AG08396 (cell line): ENCODE measurements around the gene PMEL.
"Not testable (repeated sequence)": the region's sequence is repeated elsewhere in the genome, so short reads cannot be mapped to it uniquely, and the experiment has no call there.

Experiments
- DNase-seq: peaks from one replicate; pipeline ENCODE4 v3.0.0; 2012; ENCODE audit warnings: low spot score, mixed read lengths

The PMEL gene

DNA sequence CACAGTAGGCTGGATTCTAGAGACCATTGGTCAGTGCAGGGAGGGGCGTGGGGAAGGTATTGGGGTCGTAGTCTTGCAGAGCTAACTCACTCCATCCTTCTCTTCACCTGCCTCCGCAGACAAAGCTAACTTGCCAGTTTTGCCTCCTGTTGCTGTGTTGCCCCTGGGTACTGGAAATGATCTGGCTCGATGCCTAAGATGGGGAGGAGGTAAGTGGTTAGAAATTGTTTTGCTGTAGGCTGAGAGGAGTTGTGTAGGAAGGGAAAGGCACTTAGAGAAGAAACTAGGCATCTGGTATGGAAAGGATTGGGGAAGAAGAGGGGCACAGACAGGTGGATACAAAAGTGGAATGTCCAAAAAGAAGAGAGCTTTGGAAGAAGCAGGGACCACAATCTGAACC, 23.8 kb downstream of the PMEL start:
- DNase-seq: no peak

DNA sequence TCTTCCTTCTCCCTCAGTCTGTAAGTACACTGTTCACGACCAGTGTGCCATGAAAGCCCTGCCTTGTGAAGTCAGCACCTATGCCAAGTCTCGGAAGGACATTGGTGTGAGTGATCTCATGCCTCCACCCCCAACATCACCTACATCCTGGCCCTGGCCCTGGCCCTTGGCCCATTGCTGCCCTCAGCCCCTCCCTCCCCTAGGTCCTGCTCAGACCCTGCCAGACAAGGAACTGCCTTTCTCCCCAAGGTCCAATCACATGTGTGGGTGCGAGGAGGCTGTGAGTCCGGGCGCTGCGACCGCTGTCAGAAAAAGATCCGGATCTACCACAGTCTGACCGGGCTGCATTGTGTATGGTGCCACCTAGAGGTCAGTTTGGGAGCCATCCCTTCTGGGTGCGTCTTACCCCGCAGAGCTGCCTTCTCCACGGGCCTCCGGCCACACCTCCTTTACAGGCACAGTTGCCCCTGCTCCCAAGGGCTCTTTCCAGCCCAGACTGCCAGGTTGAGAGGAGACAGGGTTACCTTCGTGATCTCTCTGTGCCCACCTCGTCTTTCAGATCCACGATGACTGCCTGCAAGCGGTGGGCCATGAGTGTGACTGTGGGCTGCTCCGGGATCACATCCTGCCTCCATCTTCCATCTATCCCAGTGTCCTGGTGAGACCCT, 25.6 kb downstream of the PMEL start:
- peak; percentile 89 for DNase-seq

DNA sequence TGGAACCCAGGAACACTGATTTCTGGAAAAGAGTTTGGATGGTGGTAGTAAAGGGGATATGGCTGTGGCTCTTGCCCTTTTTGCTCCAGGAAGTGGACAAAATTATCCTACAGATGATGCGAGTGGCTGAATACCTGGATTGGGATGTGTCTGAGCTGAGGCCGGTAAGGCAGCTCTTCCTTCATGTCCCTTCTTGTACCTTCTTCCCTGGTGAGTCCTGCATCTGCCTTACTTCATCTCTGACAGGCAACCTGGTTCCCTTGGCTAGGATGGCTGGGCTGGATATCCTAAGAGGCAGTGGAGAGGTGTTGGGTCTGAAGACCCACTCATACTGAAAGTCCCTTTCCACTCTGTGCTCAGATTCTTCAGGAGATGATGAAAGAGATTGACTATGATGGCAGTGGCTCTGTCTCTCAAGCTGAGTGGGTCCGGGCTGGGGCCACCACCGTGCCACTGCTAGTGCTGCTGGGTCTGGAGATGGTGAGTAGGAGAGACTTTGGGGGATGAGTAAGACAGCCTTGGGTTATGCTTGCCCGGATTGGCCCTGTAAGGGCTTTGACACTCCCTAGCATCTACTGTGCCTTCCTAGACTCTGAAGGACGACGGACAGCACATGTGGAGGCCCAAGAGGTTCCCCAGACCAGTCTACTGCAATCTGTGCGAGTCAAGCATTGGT, 26.9 kb downstream of the PMEL start:
- no peak for DNase-seq

DNA sequence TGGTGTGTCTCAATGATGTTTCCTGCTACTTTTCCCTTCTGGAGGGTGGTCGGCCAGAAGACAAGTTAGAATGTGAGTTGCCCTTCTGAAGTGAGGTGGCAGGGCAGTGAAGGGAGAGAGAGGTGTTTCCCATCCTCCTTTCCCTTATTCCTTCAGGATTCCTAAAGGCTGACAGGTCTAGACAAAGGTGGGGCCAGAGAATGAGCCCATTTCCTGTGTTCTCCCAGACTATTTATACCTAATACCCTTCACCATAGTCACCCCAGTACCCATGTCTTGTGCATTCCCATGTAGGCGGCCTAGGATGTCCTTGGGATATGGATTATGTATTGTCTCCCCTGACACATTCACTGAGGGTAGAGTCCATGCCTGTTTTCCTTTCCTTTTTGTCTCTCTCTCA, 27.9 kb downstream of the PMEL start:
- no peak for DNase-seq

DNA sequence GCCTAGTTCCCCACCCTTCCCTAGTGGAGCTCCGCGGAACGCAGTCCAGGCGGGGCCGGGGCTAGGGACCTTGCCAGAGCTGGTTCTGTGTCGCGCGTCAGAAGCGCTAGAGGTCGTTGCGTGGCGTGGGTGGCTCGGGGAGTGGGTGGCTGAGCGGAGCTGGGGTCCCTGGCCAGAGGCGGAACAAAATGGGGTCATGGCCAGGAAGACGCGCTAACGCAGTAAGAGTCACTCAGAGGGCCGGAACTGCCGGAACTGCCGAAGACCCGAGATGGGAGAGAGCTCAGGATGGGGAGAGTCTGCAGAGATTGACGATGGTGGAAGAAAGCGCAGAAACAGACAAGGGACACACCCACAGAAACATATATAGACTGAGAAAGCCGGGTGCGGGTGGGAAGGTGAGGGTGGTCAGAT, 30.1 kb downstream of the PMEL start:
- peak; percentile 22 for DNase-seq

DNA sequence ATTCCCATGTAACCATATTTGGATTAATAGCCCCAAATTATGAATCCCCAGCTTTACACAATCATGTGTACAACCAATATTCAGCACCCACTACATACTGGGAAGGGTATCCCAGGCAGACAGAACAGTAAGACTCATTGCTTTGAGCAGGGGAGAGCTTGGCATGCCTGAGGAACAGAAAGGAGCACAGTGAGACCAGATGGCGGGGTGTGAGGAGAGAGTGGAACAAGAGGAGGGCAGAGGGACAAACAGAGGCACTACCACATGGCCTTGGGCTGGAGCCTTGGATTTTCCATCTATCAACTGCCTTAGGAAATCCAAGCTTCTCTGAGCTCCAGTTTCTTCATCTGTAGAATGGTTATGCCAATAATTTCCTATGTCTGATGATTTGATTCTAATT, 31.1 kb downstream of the PMEL start:
- no peak for DNase-seq

DNA sequence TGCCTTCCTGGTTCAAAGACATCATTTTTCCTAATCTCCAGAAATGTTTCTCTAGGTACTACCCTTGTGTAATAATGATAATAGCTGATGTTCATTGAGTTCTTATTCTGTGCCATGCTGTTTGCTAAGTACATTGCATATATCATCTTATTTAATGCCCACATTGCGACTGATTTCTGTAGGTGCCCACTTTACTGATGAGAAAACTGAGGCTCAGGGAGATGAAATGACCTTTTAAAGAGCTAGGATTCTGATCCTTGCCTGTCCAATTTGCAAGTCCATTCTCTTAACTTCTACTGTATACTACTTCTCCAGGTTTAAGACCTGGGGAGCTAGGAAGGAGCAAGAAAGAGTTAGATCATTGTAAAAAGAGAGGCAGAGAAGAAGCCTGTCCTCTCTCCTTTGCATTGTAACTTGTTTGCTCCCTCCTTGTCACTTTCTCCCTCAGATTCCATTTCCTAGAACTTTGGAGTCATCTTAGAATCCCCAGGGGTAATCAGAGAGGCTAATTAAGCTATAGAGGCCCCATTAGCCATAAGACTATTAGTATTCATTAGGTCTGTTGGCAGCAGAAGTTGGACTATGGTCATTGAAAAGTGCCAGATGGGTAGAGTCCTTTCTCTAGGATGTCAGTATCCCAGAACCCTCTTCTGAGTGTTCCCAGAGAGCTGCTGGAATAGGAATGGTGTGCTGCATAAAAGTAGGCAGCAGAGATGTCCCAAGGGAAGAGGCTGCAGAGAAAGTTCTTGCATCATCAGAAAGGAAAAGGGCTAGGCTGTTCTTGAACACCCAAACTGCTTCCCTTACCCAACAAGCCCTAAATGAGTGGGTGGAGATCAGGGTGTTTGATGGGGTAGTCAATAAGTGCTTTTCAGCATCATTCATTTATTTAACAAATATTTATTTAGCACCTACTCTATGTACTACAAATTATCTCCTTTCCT, 31.8 kb downstream of the PMEL start:
- no peak for DNase-seq

DNA sequence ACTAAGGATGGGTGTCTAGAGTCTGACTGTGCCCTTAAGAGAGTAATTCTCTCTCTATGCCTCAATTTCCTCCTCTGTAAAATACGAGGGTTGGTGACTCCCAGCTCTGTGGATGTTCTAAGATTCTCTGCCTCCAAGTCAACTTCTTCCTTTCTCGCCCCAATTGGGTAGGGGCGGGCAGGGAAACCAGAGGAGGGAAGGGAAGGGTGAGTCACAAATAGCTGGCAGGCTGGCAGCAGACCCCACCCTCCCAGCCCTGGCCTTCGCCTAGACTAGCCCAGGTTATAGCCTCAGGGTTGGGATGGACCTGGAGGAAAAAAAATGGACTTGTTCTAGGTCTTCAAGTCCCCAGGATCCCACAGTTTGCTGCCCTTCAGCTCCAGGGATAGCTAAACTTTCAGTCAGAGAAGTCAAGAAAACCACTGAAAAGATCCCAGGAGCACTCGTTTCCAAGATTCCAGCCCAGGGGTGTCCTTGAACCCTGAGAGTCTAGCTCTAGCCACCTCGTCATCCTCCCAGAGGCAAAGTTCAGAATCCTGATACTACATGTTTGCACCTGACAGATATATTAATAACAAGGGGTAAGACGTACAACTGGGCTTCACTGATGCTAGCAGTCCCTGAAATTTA, 32.6 kb downstream of the PMEL start:
- peak; percentile 40 for DNase-seq

DNA sequence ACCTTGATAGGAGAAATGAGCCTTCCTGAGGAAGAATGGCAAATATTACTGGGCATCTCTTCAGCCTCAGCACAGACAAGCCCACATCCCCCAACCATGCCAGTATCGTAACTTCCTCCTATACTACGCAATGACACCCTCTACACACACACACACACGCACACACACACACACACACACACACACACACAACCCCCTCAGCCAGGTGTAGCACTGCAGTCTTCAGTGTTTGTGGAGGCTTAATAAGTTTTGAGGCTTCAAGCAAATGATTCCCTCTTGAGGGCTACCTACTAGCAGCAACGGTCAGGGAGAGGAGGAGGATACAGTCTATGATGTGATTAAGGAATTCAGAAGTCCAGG, 33.3 kb downstream of the PMEL start:
- peak; percentile 33 for DNase-seq

DNA sequence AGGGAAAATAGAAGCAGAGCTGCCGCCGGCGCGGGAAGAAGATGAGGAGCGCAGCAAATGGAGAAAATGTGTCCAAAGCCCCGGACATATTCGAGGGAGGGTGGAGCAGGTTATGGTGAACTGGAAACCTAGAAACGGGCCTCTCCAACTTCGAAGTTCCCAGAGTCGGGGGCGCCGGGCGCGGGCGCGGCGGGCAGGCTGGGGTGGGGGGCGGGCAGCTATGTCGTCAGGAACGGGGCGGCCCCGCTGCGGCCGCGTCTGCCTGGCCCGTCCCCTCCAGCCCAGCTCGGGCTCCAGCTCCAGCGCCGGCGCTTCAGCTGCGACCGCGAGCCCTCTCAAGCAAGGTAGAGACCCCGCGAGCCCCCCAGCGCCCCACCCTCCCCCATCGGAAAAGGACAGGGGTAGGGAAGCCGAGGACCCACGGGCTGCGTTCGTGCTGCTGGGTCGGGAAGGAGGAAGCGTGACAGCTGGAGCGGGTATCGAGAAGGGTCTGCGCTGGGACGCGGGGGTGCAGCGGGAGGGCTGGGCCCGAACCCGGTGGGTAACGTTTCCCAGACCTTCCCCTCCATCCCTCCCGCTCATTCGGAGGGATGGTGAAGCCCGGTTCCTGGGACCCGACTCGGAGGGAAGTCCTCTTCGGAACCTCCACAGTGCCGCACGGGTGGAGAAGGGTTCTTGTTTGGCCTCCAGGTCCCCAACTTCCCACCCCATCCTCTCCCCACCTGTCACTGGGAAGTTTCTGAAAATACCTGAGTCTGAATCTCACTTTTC, 33.9 kb downstream of the PMEL start:
- DNase-seq: peak; percentile 75

DNA sequence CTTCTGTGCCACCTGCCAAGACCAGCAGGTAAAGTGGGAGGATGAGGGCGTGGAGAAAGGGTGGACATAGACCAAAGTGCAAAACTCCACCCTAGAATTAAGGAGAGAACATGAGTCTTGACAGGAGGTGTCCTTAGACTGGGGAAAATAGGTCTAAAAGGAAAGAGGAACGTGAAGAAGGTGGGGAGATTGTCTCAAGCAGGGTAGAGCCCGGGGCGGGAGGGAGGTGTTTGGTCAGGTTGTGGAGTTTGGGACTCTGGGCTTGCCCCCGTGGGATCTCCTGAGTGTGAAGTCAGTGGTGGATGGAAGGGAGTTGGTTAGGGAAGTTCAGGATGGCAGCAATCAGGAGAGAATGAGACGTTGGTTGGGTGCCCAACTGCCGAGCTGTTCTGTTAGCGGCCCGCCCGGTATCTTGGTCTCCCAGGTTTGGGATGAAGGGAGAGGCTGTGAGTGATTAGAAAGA, 34.5 kb downstream of the PMEL start:
- DNase-seq: peak; percentile 25

DNA sequence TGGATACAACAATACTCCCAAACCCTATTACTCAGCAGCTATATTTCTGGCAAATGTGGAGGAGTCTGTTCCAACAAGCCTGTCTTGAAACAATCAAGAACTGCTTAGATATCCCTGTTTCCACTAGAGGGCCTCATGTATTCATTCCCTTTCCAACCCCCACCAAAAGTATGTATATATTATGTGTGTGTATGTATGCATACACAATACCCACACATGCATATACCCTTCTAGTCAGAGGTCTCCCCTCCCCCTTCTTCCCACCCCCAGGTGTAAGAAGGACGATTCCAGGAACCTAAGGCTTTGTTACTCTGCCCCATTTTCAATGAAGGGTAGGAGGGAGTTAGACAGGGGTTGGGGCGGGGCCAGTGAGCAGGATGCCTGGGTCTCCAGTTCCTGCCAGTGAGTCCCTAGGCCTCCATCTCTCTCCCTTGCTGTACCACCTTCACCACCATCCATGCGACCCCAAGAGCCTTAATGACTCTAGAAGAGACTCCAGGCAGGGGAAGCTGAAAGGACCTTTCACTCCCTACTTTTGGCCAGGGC, 35.0 kb downstream of the PMEL start, which contains the start of gene DGKA:
DGKA (plus strand) TSS at position 392 of the 546 bp plus-strand sequence. CDS start 5,342 bp downstream, outside the sequence.
- peak; percentile 76 for DNase-seq

DNA sequence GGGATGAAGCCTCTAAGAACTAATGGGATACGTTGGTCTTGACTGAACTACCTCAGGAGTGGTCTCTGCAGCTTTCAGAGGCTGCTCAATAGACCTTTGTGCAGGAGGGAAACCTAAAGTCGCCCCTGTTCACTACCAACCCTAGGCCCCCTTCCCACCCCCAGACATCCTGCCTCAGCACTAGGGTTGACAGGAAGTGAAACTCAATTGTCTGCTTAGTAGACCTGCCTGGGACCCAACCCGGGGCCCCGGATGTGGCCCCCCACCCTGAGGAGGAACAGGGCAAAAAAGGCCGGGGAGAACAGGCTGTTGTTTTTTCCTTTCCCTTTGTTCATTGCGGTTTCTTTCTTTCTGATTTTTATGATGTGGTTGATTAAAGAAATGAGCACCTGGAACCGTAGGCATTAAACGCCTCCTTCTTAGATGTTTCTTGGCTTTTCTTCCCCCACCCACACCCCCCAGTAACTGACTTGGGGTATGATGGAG, 36.5 kb downstream of the PMEL start:
- no peak for DNase-seq

DNA sequence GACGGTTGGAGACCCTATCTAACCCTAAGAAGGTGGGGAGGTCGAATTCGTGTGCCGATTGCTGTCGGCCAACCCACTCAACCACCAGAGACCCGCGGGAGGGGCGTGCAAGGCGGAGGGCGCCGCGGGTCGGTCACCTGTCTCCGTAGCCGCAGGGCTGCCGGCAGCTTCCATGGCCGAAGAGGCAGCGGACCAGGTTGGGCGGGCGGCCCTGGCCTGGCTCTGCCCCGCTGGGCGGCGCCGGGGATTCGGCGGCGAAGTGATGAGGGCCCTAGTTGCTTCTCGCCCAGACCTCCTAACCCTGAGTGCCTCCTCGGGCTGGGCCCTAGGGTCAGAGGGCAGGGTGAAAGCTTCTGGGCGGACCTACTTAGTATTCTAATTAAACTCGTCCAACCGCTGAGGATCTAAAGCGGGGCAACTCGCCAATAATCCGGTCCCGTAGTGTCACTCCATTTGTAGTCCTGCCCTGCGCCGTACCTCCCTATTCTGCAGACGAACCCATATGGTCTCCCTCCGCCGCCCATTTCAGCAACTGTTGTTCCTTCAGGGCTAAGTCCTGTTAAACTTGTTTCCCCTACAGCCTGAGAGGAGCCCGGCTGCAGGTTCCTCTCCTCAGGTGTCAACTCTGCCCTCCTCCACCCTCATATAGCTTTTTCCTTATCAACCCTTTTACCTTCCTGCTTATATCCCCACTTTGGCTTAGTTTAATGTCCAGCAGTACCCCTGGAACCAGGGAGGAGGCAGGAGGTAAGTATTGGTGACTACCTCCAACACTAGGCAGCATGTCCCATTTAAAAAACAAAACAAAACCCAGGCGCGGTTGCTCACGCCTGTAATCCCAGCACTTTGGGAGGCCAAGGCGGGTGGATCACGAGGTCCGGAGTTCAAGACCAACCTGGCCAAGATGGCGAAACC, 38.0 kb downstream of the PMEL start, which contains the start of gene PYM1:
PYM1 (minus strand) TSS at position 307 of the 915 bp plus-strand sequence; CDS start at position 174, 133 bp downstream.
- DNase-seq: peak; percentile 72

DNA sequence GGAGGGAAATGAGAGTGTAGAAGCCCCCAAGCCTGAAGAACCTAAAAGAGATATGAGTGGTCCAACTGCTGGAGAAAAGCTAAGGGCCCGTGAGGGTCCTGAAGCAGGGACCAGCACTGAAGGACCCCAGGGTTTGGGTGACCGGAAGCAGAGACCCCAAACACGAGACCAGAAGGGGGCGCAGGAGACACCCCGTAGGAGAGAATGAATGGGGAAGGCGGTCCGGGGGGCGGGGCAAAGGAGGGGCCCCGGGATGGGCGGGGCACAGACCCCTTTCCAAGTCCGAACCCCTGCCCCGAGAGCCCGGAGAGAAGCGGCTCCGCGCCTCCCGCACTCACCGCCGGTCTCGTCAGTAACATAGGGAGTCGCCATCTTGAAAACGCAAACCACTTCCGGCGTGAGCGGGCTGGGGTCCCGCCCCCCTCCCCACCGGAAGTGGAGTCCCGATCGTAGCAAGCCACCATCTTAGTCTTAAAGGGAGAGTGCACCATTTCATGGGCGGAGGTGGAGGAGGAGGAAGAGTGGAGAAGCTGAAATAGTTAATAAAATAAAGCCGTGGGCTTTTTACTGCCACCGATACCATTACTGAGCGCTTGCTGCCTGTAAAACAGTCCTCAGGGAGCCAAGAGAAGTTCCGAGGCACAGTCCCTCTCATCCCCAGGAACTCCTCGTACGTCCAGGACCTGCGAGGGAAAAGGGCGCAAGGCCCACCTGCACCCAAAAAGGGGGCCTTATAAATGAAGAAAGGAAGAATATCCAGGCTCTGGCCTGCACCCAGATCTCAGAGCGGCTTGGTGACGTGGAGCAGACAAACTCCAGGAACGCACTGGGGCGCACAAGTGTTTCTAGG, 38.9 kb downstream of the PMEL start:
- peak; percentile 94 for DNase-seq

DNA sequence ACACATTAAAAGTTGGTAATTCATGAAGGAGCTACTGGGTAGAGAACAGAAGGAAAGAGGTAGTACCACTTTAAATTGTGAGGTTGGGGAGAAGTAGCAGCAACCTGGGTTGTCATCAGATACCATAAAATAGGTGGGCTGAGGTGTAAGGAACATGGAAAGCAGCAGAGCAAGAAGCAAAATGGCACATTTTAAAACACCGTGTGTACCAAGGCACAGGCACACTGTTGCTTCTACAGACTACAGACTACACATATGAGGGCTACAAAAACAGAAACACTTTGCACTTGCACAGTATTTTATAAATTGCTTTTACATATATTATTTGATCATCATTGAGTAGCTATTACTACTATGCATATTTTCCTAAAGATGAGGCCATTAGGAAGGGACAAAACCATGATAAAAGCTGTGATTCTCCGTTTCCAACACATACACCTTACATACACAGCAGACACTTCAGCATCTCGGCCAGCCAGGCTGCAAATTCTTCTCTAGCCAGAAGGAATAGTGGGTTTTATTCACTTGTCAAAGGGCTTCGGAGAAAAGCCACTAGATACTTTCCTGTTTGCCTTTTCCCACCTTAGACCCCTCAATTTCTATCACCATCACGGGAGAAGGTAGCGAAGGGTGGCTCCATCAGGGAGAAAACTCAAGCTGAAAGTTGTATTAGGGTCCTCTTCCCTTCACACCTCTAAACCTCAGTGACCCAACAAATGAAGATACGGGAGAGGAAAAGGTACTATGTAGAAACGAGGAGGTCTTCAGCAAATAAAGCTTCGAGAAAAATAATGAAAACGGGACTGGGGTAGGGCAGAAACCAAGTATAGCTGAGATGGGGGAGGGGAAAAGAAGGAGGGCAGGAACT, 39.7 kb downstream of the PMEL start:
- no peak for DNase-seq

DNA sequence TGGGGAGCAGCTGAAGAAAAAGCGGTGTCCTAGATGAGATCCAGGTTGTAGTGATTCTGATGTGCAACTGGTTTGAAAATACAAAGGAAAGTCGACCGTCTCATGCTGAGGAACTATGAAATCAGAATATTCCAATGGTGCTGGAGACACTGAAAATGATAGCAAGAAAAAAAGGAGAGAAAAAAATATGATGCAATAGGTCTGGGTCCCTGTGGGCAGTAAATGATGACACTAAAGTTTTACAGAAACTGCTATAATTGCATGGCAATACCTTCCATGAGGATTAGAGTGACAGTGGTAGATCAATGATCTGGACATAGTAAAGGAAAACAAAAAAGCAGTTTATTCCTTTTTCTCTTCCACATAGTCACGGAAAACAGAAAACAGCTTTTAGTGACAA, 40.5 kb downstream of the PMEL start:
- no peak for DNase-seq

DNA sequence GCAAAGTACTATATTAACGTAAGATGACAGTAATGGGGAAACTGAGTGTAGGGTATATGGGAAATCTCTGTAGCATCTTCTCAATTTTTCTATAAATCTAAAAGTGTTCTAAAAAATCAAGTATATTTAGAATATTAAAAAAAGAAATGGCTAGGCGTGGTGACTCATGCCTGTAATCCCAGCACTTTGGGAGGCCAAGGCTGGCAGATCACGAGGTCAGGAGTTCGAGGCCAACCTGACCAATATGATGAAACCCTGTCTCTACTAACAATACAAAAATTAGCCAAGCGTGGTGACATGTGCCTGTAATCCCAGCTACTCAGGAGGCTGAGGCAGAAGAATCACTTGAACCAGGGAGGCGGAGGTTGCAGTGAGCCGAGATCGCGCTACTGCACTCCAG, 42.2 kb downstream of the PMEL start:
- not testable (repeated sequence) for DNase-seq
